ENCODE measurements around the gene RYR1.

The RYR1 gene

GRCh38 chr19:38386971-38387549 is 46.4 kb upstream of the RYR1 start:
- TF ChIP-seq CTCF (IDR thresholded peaks at IDR 0.05), result no peak
- TF ChIP-seq ZFX (IDR thresholded peaks at IDR 0.05; ENCODE audit: borderline replicate concordance), result no peak
- H3K27ac ChIP-seq, result peak overlapping the region; percentile 78

GRCh38 chr19:38387550-38388348 is 45.7 kb upstream of the RYR1 start, which contains the start of gene GGN:
Gene GGN, minus strand, starts transcription at chr19:38388034. Its CDS starts 773 bp downstream, at chr19:38387261.
- TF ChIP-seq CTCF (IDR thresholded peaks at IDR 0.05) (no peak), ZFX (IDR thresholded peaks at IDR 0.05; ENCODE audit: borderline replicate concordance) (no peak)
- peak within 1 kb of the TSS; percentile 78 for H3K27ac ChIP-seq

GRCh38 chr19:38388349-38389100 is 45.0 kb upstream of the RYR1 start, which contains the start of gene SPRED3:
Gene SPRED3, plus strand, starts transcription at chr19:38388697. Its CDS starts 1,606 bp downstream, at chr19:38390303.
- H3K27ac ChIP-seq, result peak within 1 kb of the TSS; percentile 78
- TF ChIP-seq CTCF (IDR thresholded peaks at IDR 0.05) (no peak), ZFX (IDR thresholded peaks at IDR 0.05; ENCODE audit: borderline replicate concordance) (no peak)

GRCh38 chr19:38389101-38389925 is 44.2 kb upstream of the RYR1 start:
- peak overlapping the region; percentile 78 for H3K27ac ChIP-seq
- no peak for TF ChIP-seq CTCF (IDR thresholded peaks at IDR 0.05)
- no peak for TF ChIP-seq ZFX (IDR thresholded peaks at IDR 0.05; ENCODE audit: borderline replicate concordance)

GRCh38 chr19:38389957-38390924 is 43.2 kb upstream of the RYR1 start:
- H3K27ac ChIP-seq, result no peak overlapping the region
- no peak for TF ChIP-seq ZFX (IDR thresholded peaks at IDR 0.05; ENCODE audit: borderline replicate concordance)
- TF ChIP-seq CTCF (IDR thresholded peaks at IDR 0.05), result no peak

Measured in 22Rv1 (cell line).